Measurements from ENCODE around the gene CPSF4L. TPM values are rescaled to one million over a fixed set of nuclear protein-coding genes. Genes with fewer than 3 reads are reported as not detected.

The CPSF4L gene
- total RNA-seq, 1 donor from 2014 or later = not detected

DNA sequence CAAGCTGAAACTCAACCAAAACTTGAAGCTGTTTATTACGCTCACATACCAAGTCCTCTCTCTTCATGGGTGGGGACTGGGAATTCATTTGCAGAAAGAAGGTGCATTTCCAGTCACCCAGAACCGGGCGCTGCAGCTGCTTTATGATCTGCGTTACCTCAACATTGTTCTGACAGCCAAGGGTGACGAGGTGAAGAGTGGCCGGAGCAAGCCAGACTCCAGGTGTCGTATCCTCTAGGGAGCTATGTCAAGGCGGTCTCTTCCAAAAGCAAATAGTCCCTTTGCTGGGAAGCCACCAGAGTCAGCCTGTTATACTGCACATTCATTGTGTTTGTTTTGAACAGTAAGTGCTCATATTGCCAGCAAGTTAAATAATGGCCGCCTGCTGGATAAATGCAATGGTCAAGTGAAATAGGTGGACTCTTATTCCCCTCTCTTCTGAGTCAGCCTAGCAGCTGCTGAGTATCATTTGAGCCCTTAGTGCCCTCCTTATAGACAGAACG lies 56.2 kb downstream of the CPSF4L start:
- no peak for DNase-seq (ENCODE audit: low spot score)
- TF ChIP-seq, protein P1, sequence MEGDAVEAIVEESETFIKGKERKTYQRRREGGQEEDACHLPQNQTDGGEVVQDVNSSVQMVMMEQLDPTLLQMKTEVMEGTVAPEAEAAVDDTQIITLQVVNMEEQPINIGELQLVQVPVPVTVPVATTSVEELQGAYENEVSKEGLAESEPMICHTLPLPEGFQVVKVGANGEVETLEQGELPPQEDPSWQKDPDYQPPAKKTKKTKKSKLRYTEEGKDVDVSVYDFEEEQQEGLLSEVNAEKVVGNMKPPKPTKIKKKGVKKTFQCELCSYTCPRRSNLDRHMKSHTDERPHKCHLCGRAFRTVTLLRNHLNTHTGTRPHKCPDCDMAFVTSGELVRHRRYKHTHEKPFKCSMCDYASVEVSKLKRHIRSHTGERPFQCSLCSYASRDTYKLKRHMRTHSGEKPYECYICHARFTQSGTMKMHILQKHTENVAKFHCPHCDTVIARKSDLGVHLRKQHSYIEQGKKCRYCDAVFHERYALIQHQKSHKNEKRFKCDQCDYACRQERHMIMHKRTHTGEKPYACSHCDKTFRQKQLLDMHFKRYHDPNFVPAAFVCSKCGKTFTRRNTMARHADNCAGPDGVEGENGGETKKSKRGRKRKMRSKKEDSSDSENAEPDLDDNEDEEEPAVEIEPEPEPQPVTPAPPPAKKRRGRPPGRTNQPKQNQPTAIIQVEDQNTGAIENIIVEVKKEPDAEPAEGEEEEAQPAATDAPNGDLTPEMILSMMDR (IDR thresholded peaks at IDR 0.05; ENCODE audit: unreplicated experiment) = no peak
- Mint-ChIP-seq H3K27me3 (ENCODE audit: unreplicated experiment) (no peaks in the 10 kb centered on the region), H3K4me3 (ENCODE audit: unreplicated experiment) (no peak overlapping the region), H3K27ac (ENCODE audit: unreplicated experiment) (no peak overlapping the region), H3K36me3 (ENCODE audit: low read depth, unreplicated experiment) (peaks cover 31% of the 10 kb centered on the region), H3K9me3 (ENCODE audit: unreplicated experiment) (no peaks in the 10 kb centered on the region), H3K4me1 (ENCODE audit: unreplicated experiment) (peaks cover 7% of the 10 kb centered on the region)

DNA sequence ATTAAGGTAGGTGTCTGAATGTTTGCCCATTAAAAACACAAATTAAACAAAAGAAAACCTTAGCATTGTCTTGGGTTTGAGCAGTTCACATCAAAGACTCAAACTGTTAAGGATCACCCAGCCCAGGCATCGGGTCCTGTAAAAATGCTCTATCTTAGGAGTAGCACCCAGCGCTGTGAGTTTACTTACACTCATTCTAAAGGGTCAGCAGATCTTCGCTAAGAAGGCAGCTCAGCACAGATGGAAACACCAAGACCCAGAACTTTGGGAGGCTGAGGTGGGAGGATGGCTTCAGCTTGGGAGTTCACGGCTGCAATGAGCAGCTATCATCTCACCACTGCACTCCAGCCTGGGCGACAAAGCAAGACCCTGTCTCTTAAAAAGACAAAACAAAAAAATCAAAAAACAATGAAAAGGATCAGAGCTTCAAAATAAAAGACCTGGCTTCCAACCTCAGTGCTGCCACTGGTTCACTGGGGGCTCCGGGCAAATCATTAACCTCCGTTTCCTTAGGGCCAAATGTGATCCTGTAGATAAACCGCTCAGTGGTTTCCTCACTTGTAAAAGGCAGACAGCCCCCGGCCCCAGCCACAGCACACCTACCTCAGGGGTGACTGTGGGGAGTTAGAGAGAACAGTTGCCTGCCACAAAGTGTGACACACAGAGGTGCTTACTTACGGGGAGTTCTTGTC lies 57.7 kb downstream of the CPSF4L start:
- Mint-ChIP-seq H3K4me3 (ENCODE audit: unreplicated experiment) (no peak overlapping the region), H3K36me3 (ENCODE audit: low read depth, unreplicated experiment) (peaks cover 39% of the 10 kb centered on the region)

DNA sequence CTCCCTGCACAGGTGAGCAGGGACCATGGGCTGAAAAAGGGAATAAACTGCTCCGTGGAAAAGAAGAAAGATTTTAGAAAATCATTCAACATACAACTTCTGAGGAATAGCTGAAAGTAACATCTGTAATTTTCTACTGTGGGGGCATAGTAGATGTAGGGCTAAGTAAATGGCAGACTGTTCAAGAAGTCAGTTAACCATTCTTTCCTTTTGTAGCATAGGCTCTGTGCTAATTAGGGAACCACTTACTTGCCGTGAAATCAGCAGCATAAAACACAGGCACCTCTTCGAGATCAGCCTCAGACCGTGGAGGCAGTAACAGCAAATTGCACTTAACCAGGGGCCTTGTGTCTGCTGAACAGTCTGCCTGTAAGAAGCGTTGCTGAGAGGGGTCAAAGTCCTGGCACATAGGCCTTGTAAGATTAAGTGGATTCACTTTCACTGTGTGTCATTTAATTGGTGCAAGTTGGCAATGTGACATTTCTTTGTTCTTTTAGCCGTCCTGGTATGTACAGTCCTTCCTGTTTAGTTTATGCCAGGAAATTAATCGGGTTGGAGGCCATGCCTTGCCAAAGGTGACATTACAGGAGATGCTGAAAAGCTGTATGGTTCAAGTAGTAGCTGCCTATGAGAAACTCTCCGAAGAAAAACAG lies 58.4 kb downstream of the CPSF4L start:
- Mint-ChIP-seq H3K27me3 (ENCODE audit: unreplicated experiment) (peaks cover 3% of the 10 kb centered on the region), H3K9me3 (ENCODE audit: unreplicated experiment) (no peaks in the 10 kb centered on the region), H3K36me3 (ENCODE audit: low read depth, unreplicated experiment) (peaks cover 42% of the 10 kb centered on the region), H3K27ac (ENCODE audit: unreplicated experiment) (peak overlapping the region; percentile 7), H3K4me1 (ENCODE audit: unreplicated experiment) (peaks cover 7% of the 10 kb centered on the region), H3K4me3 (ENCODE audit: unreplicated experiment) (no peak overlapping the region)
- DNase-seq (ENCODE audit: low spot score) = no peak
- TF ChIP-seq, protein P1 (IDR thresholded peaks at IDR 0.05; ENCODE audit: unreplicated experiment) = no peak

More for the DNA sequence above, 57.7 kb downstream of the CPSF4L start:
- DNase-seq (ENCODE audit: low spot score) = no peak
- Mint-ChIP-seq H3K27ac (ENCODE audit: unreplicated experiment) (no peak overlapping the region), H3K4me1 (ENCODE audit: unreplicated experiment) (peaks cover 7% of the 10 kb centered on the region), H3K9me3 (ENCODE audit: unreplicated experiment) (no peaks in the 10 kb centered on the region), H3K27me3 (ENCODE audit: unreplicated experiment) (peaks cover 3% of the 10 kb centered on the region)
- TF ChIP-seq, protein P1 (IDR thresholded peaks at IDR 0.05; ENCODE audit: unreplicated experiment) = no peak

DNA sequence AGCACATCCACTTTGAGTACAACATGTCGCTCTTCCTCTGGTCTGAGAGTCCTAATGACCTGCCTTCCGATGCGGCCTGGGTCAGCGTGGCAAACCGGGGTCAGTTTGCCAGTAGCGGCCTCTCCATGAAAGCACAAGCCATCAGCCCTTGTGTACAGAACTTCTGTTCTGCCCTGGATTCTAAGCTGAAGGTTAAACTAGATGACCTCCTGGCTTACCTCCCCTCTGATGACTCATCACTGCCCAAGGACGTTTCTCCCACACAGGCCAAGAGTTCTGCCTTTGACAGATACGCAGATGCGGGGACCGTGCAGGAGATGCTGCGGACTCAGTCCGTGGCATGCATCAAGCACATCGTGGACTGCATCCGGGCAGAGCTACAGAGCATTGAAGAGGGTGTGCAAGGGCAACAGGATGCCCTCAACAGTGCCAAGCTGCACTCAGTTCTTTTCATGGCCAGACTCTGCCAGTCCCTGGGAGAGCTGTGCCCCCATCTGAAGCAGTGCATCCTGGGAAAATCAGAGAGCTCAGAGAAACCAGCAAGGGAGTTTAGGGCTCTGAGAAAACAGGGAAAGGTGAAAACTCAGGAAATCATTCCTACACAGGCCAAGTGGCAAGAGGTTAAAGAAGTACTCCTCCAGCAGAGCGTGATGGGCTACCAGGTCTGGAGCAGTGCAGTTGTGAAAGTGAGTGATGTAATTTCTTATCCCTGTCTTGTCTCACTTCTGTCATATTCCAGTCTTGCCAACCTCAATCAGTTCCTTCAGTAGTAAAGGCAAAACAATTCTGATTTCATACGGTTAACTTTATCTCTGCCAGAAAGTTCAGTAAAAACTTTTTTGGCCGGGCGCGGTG lies 60.2 kb downstream of the CPSF4L start:
- Mint-ChIP-seq H3K4me1 (ENCODE audit: unreplicated experiment) (peaks cover 7% of the 10 kb centered on the region), H3K4me3 (ENCODE audit: unreplicated experiment) (peak overlapping the region; percentile 44), H3K36me3 (ENCODE audit: low read depth, unreplicated experiment) (peaks cover 42% of the 10 kb centered on the region), H3K27me3 (ENCODE audit: unreplicated experiment) (peaks cover 3% of the 10 kb centered on the region), H3K9me3 (ENCODE audit: unreplicated experiment) (no peaks in the 10 kb centered on the region), H3K27ac (ENCODE audit: unreplicated experiment) (no peak overlapping the region)
- TF ChIP-seq, protein P1 (IDR thresholded peaks at IDR 0.05; ENCODE audit: unreplicated experiment) = no peak
- no peak for DNase-seq (ENCODE audit: low spot score)

Measured in endothelial cell (in vitro differentiated cells).